ENCODE results near the gene NFIX. TPM values are rescaled to one million over a fixed set of nuclear protein-coding genes. Genes with fewer than 3 reads are reported as not detected.

NFIX gene
- total RNA-seq, 1 donor from 2014 or later: 8.4 TPM

DNA sequence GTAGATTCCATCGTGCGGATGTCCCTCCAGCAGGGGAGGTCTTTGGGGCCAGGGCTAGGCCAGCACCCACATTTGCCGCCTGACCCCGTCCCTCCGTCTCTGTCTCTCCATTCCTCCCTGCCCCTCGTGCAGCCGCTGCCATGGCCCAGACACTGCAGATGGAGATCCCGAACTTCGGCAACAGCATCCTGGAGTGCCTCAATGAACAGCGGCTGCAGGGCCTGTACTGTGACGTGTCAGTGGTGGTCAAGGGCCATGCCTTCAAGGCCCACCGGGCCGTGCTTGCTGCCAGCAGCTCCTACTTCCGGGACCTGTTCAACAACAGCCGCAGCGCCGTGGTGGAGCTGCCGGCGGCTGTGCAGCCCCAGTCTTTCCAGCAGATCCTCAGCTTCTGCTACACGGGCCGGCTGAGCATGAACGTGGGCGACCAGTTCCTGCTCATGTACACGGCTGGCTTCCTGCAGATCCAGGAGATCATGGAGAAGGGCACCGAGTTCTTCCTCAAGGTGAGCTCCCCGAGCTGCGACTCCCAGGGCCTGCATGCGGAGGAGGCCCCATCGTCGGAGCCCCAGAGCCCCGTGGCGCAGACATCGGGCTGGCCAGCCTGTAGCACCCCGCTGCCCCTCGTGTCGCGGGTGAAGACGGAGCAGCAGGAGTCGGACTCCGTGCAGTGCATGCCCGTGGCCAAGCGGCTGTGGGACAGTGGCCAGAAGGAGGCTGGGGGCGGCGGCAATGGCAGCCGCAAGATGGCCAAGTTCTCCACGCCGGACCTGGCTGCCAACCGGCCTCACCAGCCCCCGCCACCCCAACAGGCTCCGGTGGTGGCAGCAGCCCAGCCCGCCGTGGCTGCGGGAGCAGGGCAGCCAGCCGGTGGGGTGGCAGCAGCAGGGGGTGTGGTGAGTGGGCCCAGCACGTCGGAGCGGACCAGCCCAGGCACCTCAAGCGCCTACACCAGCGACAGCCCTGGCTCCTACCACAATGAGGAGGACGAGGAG lies 140.1 kb downstream of the NFIX start:
- FAIRE-seq (no peak), DNase-seq (ENCODE audit: low read depth) (no peak)
- Histone ChIP-seq H3K27ac (ENCODE audit: low read depth, low read length) (no peak overlapping the region), H3K9ac (ENCODE audit: low read length) (no peak overlapping the region), H3K9me3 (ENCODE audit: insufficient read depth, low read depth, low read length) (no peaks in the 10 kb centered on the region), H4K20me1 (ENCODE audit: insufficient read depth, low read length) (peaks cover 73% of the 10 kb centered on the region), H3K27me3 (ENCODE audit: insufficient read depth, low read length) (no peaks in the 10 kb centered on the region), H3K79me2 (ENCODE audit: insufficient read depth, low read length) (peaks cover 76% of the 10 kb centered on the region), H3K4me1 (ENCODE audit: insufficient read depth, low read length) (peaks cover 15% of the 10 kb centered on the region), H3K4me2 (ENCODE audit: low read length) (no peak overlapping the region), H3K4me3 (ENCODE audit: insufficient read depth, low read depth, low read length) (no peak overlapping the region), H3K36me3 (ENCODE audit: insufficient read depth, low read length) (peaks cover 6% of the 10 kb centered on the region), H2AFZ (ENCODE audit: low read depth, low read length) (no peak overlapping the region)
- no peak for TF ChIP-seq EZH2 (IDR thresholded peaks at IDR 0.05; ENCODE audit: insufficient read depth, low read length)
- TF ChIP-seq, protein P1, sequence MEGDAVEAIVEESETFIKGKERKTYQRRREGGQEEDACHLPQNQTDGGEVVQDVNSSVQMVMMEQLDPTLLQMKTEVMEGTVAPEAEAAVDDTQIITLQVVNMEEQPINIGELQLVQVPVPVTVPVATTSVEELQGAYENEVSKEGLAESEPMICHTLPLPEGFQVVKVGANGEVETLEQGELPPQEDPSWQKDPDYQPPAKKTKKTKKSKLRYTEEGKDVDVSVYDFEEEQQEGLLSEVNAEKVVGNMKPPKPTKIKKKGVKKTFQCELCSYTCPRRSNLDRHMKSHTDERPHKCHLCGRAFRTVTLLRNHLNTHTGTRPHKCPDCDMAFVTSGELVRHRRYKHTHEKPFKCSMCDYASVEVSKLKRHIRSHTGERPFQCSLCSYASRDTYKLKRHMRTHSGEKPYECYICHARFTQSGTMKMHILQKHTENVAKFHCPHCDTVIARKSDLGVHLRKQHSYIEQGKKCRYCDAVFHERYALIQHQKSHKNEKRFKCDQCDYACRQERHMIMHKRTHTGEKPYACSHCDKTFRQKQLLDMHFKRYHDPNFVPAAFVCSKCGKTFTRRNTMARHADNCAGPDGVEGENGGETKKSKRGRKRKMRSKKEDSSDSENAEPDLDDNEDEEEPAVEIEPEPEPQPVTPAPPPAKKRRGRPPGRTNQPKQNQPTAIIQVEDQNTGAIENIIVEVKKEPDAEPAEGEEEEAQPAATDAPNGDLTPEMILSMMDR (IDR thresholded peaks at IDR 0.05; ENCODE audit: insufficient read depth, low read depth, low read length): no peak
- Mint-ChIP-seq H3K9me3 (ENCODE audit: unreplicated experiment) (no peaks in the 10 kb centered on the region), H3K4me1 (ENCODE audit: low read depth, unreplicated experiment) (peaks cover 14% of the 10 kb centered on the region), H3K4me3 (ENCODE audit: unreplicated experiment) (no peak overlapping the region), H3K27ac (ENCODE audit: unreplicated experiment) (no peak overlapping the region), H3K27me3 (ENCODE audit: low read depth, unreplicated experiment) (no peaks in the 10 kb centered on the region), H3K36me3 (ENCODE audit: low read depth, unreplicated experiment) (peaks cover 21% of the 10 kb centered on the region)

DNA sequence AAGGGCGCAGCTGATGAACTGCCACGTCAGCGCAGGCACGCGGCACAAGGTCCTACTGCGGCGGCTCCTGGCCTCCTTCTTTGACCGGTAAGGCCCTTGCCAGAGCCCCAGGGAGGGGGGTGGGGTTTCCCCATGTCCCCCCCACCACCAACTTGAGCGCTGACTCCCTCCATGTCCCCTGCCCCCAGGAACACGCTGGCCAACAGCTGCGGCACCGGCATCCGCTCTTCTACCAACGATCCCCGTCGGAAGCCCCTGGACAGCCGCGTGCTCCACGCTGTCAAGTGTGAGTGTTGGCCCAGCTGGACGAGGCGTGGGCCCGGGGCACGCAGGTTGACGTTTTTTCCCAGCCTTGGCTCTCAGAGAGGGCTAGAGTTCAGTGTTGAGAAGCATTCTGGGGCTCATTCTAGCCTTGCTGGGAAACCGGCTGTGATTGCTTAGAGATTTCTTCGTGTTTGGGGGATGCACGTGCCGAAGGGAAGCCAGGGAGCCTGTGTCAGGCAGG lies 142.1 kb downstream of the NFIX start:
- TF ChIP-seq, protein P1 (IDR thresholded peaks at IDR 0.05; ENCODE audit: insufficient read depth, low read depth, low read length): no peak
- TF ChIP-seq EZH2 (IDR thresholded peaks at IDR 0.05; ENCODE audit: insufficient read depth, low read length): no peak
- Mint-ChIP-seq H3K27ac (ENCODE audit: unreplicated experiment) (peak overlapping the region; percentile 51), H3K36me3 (ENCODE audit: low read depth, unreplicated experiment) (peaks cover 20% of the 10 kb centered on the region), H3K27me3 (ENCODE audit: low read depth, unreplicated experiment) (no peaks in the 10 kb centered on the region), H3K4me1 (ENCODE audit: low read depth, unreplicated experiment) (peaks cover 11% of the 10 kb centered on the region), H3K4me3 (ENCODE audit: unreplicated experiment) (peak overlapping the region; percentile 17), H3K9me3 (ENCODE audit: unreplicated experiment) (no peaks in the 10 kb centered on the region)
- Histone ChIP-seq H3K4me2 (ENCODE audit: low read length) (no peak overlapping the region), H3K9ac (ENCODE audit: low read length) (no peak overlapping the region), H3K27me3 (ENCODE audit: insufficient read depth, low read length) (no peaks in the 10 kb centered on the region), H3K9me3 (ENCODE audit: insufficient read depth, low read depth, low read length) (no peaks in the 10 kb centered on the region), H3K79me2 (ENCODE audit: insufficient read depth, low read length) (peaks cover 57% of the 10 kb centered on the region), H3K4me3 (ENCODE audit: insufficient read depth, low read depth, low read length) (no peak overlapping the region), H2AFZ (ENCODE audit: low read depth, low read length) (no peak overlapping the region), H4K20me1 (ENCODE audit: insufficient read depth, low read length) (peaks cover 55% of the 10 kb centered on the region), H3K4me1 (ENCODE audit: insufficient read depth, low read length) (peaks cover 7% of the 10 kb centered on the region), H3K36me3 (ENCODE audit: insufficient read depth, low read length) (peaks cover 6% of the 10 kb centered on the region), H3K27ac (ENCODE audit: low read depth, low read length) (no peak overlapping the region)
- no peak for DNase-seq (ENCODE audit: low read depth)
- FAIRE-seq: no peak

Measured in astrocyte (in vitro differentiated cells and primary cell).